22Rv1 (cell line): ENCODE results near the gene SCAF4.

Source experiments
- H3K27ac ChIP-seq: fragments of 450-650 bp; 2 replicates; pipeline ENCODE4 v1.5.1; 2017
- ZFX ChIP-seq: fragments of 450-650 bp; IDR thresholded peaks from 2 replicates; pipeline ENCODE4 v1.6.1; 2017; ENCODE audit warnings: antibody characterized with exemption, borderline replicate concordance
- TF ChIP-seq, protein P1 (sequence below): fragments of 450-650 bp; IDR thresholded peaks from 2 replicates; pipeline ENCODE4 v1.5.1; 2017; ENCODE audit warnings: mild to moderate bottlenecking

Gene SCAF4

GRCh38 chr21:31696424-31696823, 35.5 kb downstream of the SCAF4 start:
- TF ChIP-seq ZFX = no peak
- TF ChIP-seq, protein P1, sequence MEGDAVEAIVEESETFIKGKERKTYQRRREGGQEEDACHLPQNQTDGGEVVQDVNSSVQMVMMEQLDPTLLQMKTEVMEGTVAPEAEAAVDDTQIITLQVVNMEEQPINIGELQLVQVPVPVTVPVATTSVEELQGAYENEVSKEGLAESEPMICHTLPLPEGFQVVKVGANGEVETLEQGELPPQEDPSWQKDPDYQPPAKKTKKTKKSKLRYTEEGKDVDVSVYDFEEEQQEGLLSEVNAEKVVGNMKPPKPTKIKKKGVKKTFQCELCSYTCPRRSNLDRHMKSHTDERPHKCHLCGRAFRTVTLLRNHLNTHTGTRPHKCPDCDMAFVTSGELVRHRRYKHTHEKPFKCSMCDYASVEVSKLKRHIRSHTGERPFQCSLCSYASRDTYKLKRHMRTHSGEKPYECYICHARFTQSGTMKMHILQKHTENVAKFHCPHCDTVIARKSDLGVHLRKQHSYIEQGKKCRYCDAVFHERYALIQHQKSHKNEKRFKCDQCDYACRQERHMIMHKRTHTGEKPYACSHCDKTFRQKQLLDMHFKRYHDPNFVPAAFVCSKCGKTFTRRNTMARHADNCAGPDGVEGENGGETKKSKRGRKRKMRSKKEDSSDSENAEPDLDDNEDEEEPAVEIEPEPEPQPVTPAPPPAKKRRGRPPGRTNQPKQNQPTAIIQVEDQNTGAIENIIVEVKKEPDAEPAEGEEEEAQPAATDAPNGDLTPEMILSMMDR = no peak

GRCh38 chr21:31693222-31693621, 38.7 kb downstream of the SCAF4 start:
- TF ChIP-seq, protein P1 = no peak
- no peak for TF ChIP-seq ZFX
- H3K27ac ChIP-seq = no peak overlapping the region

More at GRCh38 chr21:31696424-31696823, 35.5 kb downstream of the SCAF4 start:
- H3K27ac ChIP-seq = no peak overlapping the region

DNA sequence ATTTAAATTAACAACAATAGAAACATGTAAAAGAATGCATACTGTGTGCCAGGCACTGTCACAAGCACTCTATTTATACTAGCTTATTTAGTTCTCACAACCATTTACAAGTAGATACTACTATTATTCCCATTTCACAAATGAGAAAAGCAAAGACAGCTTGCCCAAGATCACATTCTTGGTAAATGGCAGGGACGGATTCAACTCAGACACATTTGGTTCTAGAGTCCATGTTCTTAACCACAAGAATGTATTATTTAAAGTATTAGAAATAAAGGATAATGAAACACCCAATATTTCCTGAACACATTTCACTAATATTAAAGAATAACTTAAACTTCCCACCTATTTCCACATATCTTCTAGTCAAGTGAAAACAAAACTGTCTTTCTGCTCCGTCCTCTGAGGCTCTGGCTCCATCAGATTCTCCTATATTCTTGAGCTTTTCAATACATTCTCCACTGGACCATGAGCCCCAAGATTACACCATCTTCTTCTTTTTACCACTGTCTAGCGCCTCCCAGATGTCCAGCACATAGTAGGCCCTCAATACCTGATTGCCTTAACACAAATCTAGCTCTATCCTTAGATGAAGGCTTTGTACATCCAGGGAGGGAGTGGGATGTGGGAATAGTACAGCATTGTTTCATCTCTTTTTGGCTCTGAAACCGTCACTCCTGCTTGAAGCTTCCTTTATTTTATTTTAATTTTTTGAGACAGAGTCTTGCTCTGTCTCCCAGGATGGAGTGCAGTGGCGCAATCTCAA, 43.1 kb downstream of the SCAF4 start:
- TF ChIP-seq ZFX = no peak
- no peak overlapping the region for H3K27ac ChIP-seq

DNA sequence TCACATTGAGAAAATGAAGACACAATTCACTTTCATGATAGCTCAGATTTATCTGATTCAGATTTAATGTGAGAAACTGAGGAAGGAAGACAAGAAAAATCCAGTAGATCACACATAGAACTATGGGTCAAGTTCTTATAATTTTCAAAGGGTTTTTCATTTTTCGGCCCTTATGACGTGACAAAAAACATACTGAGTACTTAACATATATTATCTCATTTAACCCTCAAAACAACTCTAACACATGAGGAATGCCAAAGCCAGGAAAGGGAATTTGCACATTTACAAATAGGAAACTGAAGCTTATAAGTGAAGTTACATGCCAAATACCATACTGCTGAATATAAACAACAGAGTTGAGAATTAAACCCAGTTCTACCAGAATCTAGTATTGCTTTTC, 44.8 kb downstream of the SCAF4 start:
- TF ChIP-seq ZFX = no peak
- TF ChIP-seq, protein P1 = no peak

DNA sequence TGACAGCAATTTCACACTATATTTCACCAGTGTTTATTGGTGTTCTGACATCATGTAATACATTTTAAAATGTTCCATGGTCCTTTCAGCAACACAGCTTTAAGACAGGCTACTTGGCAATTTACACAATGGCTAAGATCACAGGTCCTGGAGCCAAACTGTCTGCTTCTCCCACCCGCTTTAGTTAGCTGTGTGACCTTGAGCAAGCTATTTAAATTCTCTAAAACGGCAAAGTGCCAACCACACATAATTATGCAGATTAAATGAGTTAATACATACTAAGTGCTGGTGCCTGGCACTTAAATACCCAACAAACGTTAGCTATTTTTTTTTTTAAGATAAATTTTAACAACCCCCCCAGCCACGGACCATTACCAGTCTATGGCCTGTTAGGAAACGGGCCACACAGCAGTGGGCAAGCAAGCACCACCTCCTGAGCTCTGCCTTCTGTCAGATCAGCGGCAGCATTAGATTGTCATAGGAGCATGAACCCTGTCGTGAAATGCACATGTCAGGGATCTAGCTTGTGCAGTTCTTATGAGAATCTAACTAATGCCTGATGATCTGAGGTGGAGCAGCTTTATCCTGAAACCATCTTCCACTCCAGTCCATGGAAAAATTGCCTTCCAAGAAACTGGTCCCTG, 45.5 kb downstream of the SCAF4 start:
- no peak overlapping the region for H3K27ac ChIP-seq
- TF ChIP-seq ZFX = no peak
- TF ChIP-seq, protein P1 = no peak

More for the DNA sequence above, 44.8 kb downstream of the SCAF4 start:
- no peak overlapping the region for H3K27ac ChIP-seq

GRCh38 chr21:31684918-31685317, 47.0 kb downstream of the SCAF4 start:
- H3K27ac ChIP-seq = no peak overlapping the region
- TF ChIP-seq ZFX = no peak
- TF ChIP-seq, protein P1 = no peak

DNA sequence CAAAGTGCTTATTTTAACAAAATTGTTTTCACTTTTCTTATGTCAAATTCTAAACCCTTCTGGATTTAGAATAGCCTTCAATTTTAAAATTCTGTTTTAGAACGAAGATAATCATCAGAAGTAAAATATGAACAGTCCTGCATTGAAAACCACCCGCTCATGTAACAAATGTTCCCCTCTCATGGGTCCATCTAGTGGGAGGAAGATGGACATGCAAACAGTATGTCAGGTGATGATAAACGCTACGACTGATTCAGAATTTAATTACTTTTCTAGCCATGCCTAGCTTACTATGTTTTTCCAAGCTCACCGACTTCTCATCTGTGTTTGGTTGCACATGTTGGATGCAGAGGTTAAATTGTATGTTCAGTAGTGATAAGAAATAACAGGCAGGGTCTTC, 48.9 kb downstream of the SCAF4 start:
- no peak overlapping the region for H3K27ac ChIP-seq
- no peak for TF ChIP-seq ZFX
- TF ChIP-seq, protein P1 = 0 out of 2 replicates have a peak, but pooled peaks have one; percentile 6
